ENCODE results near the gene TYW1B.
"Not testable (repeated sequence)": the region's sequence is repeated elsewhere in the genome, so short reads cannot be mapped to it uniquely, and the experiment has no call there.

- not testable (repeated sequence) for TF ChIP-seq POLR2A, CTCF (IDR thresholded peaks at IDR 0.05)
Measured at GRCh38 chr7:72857925-72858324, 29.9 kb upstream of the TYW1B start.
